KMS-11 (cell line): ENCODE data around the gene DNAH11.

ENCODE experiments used
- H2AFZ ChIP-seq: fragments of 200-600 bp; sonication (generic); 2 replicates; pipeline ENCODE4 v1.6.1; 2016; ENCODE audit warnings: antibody characterized with exemption, mixed run types, low read depth
- H3K27ac ChIP-seq: fragments of 200-600 bp; sonication (generic); 2 replicates; pipeline ENCODE4 v1.6.1; 2016; ENCODE audit warnings: mild to moderate bottlenecking, mixed run types
- H3K27me3 ChIP-seq: fragments of 200-600 bp; sonication (generic); 2 replicates; pipeline ENCODE4 v1.6.1; 2017; ENCODE audit warnings: mild to moderate bottlenecking, low read depth, mixed run types, moderate library complexity; ENCODE audit not compliant: insufficient read depth
- H3K36me3 ChIP-seq: fragments of 200-600 bp; sonication (generic); 2 replicates; pipeline ENCODE4 v1.6.1; 2017; ENCODE audit warnings: mild to moderate bottlenecking, mixed run types; ENCODE audit not compliant: insufficient read depth
- H3K4me1 ChIP-seq: fragments of 200-600 bp; sonication (generic); 2 replicates; pipeline ENCODE4 v1.6.1; 2016; ENCODE audit warnings: mild to moderate bottlenecking, low read depth, mixed run types; ENCODE audit not compliant: poor library complexity, severe bottlenecking
- H3K4me2 ChIP-seq: fragments of 200-600 bp; sonication (generic); 2 replicates; pipeline ENCODE4 v1.7.0; 2016; ENCODE audit warnings: mild to moderate bottlenecking, mixed run types
- H3K4me3 ChIP-seq: fragments of 200-600 bp; sonication (generic); IDR thresholded peaks from 2 replicates; pipeline ENCODE4 v1.6.1; 2017; ENCODE audit warnings: low read depth, low read length, mixed read lengths; ENCODE audit not compliant: insufficient read depth
- H3K79me2 ChIP-seq: fragments of 200-600 bp; sonication (generic); 2 replicates; pipeline ENCODE4 v1.6.1; 2016; ENCODE audit warnings: low read depth, mixed run types; ENCODE audit not compliant: insufficient read depth
- H3K9ac ChIP-seq: fragments of 200-600 bp; sonication (generic); 2 replicates; pipeline ENCODE4 v1.6.1; 2016; ENCODE audit warnings: mild to moderate bottlenecking, mixed run types
- H4K20me1 ChIP-seq: fragments of 200-600 bp; sonication (generic); 2 replicates; pipeline ENCODE4 v1.6.1; 2016; ENCODE audit warnings: mild to moderate bottlenecking, mixed run types; ENCODE audit not compliant: insufficient read depth
- CTCF ChIP-seq: fragments of 200-600 bp; sonication (generic); conservative IDR thresholded peaks from 2 replicates; pipeline ENCODE4 v1.6.1; 2017; ENCODE audit warnings: low read depth, mild to moderate bottlenecking, antibody characterized with exemption, low read length, moderate library complexity, mixed read lengths

DNAH11 gene

GRCh38 chr7:21746949-21747348, 204.1 kb downstream of the DNAH11 start:
- H3K27ac ChIP-seq = no peak overlapping the region
- TF ChIP-seq CTCF = no peak

GRCh38 chr7:21747806-21748205, 205.0 kb downstream of the DNAH11 start:
- Histone ChIP-seq H3K4me2 (no peak overlapping the region), H3K9ac (no peak overlapping the region), H3K36me3 (no peaks in the 10 kb centered on the region), H3K4me3 (no peak overlapping the region), H2AFZ (no peak overlapping the region), H3K4me1 (no peaks in the 10 kb centered on the region), H3K79me2 (no peaks in the 10 kb centered on the region), H4K20me1 (no peaks in the 10 kb centered on the region), H3K27ac (no peak overlapping the region), H3K27me3 (no peaks in the 10 kb centered on the region)
- no peak for TF ChIP-seq CTCF

More at GRCh38 chr7:21746949-21747348, 204.1 kb downstream of the DNAH11 start:
- Histone ChIP-seq H2AFZ (no peak overlapping the region), H3K4me2 (no peak overlapping the region), H3K79me2 (no peaks in the 10 kb centered on the region), H3K4me1 (no peaks in the 10 kb centered on the region), H3K4me3 (no peak overlapping the region), H4K20me1 (no peaks in the 10 kb centered on the region), H3K36me3 (no peaks in the 10 kb centered on the region), H3K9ac (no peak overlapping the region), H3K27me3 (no peaks in the 10 kb centered on the region)

- Histone ChIP-seq H3K4me1 (no peaks in the 10 kb centered on the region), H3K79me2 (no peaks in the 10 kb centered on the region), H3K36me3 (no peaks in the 10 kb centered on the region), H3K27ac (no peak overlapping the region), H3K4me3 (no peak overlapping the region), H3K9ac (no peak overlapping the region), H4K20me1 (no peaks in the 10 kb centered on the region), H3K4me2 (no peak overlapping the region), H3K27me3 (no peaks in the 10 kb centered on the region), H2AFZ (no peak overlapping the region)
- no peak for TF ChIP-seq CTCF
Measured at GRCh38 chr7:21749378-21749777, 206.5 kb downstream of the DNAH11 start.

- H3K4me2 ChIP-seq = no peak overlapping the region
- no peaks in the 10 kb centered on the region for H3K36me3 ChIP-seq
- H3K27me3 ChIP-seq = no peaks in the 10 kb centered on the region
- no peaks in the 10 kb centered on the region for H3K79me2 ChIP-seq
- no peaks in the 10 kb centered on the region for H3K4me1 ChIP-seq
- no peak overlapping the region for H3K4me3 ChIP-seq
- no peak overlapping the region for H3K27ac ChIP-seq
- TF ChIP-seq CTCF = no peak
- no peak overlapping the region for H3K9ac ChIP-seq
- H2AFZ ChIP-seq = no peak overlapping the region
- H4K20me1 ChIP-seq = no peaks in the 10 kb centered on the region
Measured at GRCh38 chr7:21753071-21753470, 210.2 kb downstream of the DNAH11 start.
